ENCODE measurements around the gene ZSWIM5. TPM values are rescaled to one million over a fixed set of nuclear protein-coding genes. Genes with fewer than 3 reads are reported as not detected.
"Not testable (repeated sequence)": the region's sequence is repeated elsewhere in the genome, so short reads cannot be mapped to it uniquely, and the experiment has no call there.

The ZSWIM5 gene
- total RNA-seq, 1 donor from 2014 or later: 0.23 TPM

DNA sequence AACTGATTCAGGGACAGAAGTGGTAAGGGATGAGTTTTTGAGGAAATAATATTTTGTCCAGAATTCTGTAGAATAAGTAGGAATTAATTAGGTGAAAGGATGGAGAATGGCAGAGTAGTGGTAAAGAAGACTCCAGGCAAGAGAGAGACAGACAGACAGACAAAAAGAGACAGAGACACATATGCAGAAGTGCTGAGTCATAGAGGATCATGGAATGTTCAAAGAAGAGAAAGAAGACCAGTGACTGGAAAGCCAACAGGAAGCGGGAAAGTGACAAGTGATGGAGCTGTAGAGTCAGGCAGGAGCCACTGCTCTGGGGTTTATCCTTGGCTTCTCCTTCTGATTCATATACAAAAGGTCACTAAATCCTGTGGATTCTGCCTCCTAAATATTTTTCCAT is 108.5 kb downstream of the ZSWIM5 start:
- DNase-seq (ENCODE audit: low read depth): no peak
- no peak overlapping the region for H3K4me3 ChIP-seq (ENCODE audit: low read depth, low read length)
- TF ChIP-seq, protein P1, sequence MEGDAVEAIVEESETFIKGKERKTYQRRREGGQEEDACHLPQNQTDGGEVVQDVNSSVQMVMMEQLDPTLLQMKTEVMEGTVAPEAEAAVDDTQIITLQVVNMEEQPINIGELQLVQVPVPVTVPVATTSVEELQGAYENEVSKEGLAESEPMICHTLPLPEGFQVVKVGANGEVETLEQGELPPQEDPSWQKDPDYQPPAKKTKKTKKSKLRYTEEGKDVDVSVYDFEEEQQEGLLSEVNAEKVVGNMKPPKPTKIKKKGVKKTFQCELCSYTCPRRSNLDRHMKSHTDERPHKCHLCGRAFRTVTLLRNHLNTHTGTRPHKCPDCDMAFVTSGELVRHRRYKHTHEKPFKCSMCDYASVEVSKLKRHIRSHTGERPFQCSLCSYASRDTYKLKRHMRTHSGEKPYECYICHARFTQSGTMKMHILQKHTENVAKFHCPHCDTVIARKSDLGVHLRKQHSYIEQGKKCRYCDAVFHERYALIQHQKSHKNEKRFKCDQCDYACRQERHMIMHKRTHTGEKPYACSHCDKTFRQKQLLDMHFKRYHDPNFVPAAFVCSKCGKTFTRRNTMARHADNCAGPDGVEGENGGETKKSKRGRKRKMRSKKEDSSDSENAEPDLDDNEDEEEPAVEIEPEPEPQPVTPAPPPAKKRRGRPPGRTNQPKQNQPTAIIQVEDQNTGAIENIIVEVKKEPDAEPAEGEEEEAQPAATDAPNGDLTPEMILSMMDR (conservative IDR thresholded peaks at IDR 0.05; ENCODE audit: low read depth, low read length): no peak

DNA sequence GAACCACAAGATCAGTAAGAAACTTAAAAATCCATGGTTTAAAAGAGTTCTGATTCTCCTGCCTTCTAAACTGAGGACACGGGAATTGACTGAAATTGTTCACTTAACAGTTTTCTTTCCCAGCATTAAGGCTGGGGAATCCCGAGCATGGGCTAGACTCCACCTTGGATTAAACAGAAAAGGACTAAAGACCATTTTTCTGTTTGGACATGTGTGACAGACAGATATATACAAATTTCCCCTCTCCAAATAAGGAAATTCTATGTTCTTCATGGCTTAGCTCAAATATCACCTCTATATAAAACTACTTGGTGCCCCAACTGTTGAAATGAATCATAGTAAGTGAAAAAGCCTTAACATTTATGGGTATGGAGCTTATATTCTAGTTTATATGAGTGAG is 109.3 kb downstream of the ZSWIM5 start:
- H3K4me3 ChIP-seq (ENCODE audit: low read depth, low read length): no peak overlapping the region
- no peak for DNase-seq (ENCODE audit: low read depth)
- TF ChIP-seq, protein P1 (conservative IDR thresholded peaks at IDR 0.05; ENCODE audit: low read depth, low read length): no peak

DNA sequence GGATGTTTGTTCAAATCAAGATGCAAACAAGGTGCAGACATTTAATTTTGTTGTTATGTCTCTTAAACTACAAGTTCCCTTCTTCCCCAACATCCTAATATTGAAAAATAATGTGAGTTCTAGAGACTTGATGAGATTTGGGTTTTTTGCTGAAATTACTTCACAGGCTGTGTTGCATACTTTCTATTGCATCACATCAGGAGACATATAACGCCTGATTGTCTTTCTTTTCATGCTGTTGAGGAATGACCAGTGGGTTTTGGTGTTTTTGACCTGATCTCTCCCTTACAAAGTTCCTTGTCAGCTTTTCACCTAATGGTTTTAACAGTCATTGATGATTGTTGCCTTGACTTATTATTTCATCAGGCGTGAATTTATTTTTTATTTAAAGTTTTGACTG is 111.0 kb downstream of the ZSWIM5 start:
- TF ChIP-seq, protein P1 (conservative IDR thresholded peaks at IDR 0.05; ENCODE audit: low read depth, low read length): no peak
- H3K4me3 ChIP-seq (ENCODE audit: low read depth, low read length): no peak overlapping the region
- DNase-seq (ENCODE audit: low read depth): no peak

DNA sequence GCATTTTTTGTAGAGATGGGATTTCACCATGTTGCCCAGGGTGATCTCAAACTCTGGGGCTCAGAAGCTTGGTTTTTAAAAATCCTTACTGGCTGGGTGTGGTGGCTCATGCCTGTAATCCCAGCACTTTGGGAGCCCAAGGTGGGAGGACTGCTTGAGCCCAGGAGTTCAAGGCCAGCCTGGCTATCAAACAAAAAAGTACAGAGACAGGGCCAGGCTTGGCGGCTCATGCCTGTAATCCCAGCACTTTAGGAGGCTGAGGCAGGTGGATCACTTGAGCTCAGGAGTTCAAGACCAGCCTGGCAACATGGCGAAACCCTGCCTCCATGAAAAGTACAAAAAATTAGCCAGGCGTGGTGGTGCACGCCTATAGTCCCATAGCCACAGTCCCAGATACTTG is 112.0 kb downstream of the ZSWIM5 start:
- not testable (repeated sequence) for H3K4me3 ChIP-seq (ENCODE audit: low read depth, low read length); DNase-seq (ENCODE audit: low read depth)

DNA sequence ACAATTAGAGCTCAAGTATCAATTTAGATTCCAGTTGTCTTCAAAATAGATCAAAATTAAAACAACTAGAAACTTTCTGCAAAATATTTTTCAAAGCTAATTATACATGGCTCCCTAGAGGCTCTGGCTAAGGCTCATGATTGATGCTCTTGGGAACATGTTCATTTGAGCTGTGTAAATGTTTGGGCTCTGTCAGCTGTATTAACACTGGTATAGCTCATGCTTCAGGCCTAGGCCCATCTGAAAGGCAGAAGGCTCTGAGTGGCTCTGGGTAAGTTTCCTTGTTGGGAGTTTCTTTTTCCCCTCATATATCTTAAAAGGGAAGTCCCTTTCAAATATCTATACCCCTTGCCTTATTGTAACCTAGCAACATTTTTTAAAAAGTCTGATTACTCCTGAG is 113.1 kb downstream of the ZSWIM5 start:
- no peak for DNase-seq (ENCODE audit: low read depth)
- TF ChIP-seq, protein P1 (conservative IDR thresholded peaks at IDR 0.05; ENCODE audit: low read depth, low read length): no peak
- no peak overlapping the region for H3K4me3 ChIP-seq (ENCODE audit: low read depth, low read length)

DNA sequence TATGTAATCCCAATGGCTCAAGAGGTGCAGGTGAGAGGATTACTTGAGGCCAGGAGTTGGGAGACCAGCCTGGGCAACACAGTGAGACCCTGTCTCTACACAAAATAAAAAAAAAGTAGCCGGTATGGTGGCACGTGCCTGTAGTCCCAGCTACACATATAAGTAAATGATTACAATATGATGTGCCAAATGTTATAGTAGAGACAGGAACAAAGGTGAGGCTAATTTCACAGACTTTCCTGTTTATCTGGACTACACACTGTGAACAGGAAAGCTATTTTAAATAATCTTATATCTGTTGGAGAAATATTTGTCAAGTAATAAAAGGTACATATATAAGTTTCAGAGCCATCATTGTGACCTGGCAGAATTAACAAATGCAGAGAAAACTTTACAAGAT is 116.7 kb downstream of the ZSWIM5 start:
- no peak overlapping the region for H3K4me3 ChIP-seq (ENCODE audit: low read depth, low read length)
- TF ChIP-seq, protein P1 (conservative IDR thresholded peaks at IDR 0.05; ENCODE audit: low read depth, low read length): no peak
- no peak for DNase-seq (ENCODE audit: low read depth)

DNA sequence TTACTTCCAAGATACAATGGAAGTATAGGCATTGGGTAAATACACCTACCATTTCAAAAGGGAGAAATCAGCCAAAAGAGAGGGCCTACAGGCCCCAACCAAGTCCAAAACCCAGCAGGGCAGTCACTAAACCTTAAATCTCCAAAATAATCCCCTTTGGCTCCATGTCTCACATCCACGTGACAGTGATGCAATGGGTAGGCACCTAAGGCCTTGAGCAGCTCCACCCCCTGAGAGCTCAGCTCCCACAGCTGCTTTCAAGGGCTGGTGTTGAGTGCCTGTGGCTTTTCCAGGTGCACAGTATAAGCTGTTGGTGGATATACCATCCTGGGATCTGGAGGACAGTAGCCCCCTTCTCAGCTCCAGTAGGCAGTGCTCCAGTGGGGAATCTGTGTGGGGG is 121.8 kb downstream of the ZSWIM5 start:
- DNase-seq (ENCODE audit: low read depth): no peak
- H3K4me3 ChIP-seq (ENCODE audit: low read depth, low read length): no peak overlapping the region

More for the DNA sequence above, 121.8 kb downstream of the ZSWIM5 start:
- TF ChIP-seq, protein P1 (conservative IDR thresholded peaks at IDR 0.05; ENCODE audit: low read depth, low read length): no peak
